Measurements from ENCODE around the gene SDCCAG8. TPM values are rescaled to one million over a fixed set of nuclear protein-coding genes. Genes with fewer than 3 reads are reported as not detected.
A peak's percentile ranks its signal among the peaks of the same experiment; 100 is the strongest.

SDCCAG8 gene
- total and polyA plus RNA-seq, 2 of the 8 experiments (the other 6 are each of a cell fraction or from before 2014, with no cell fraction given) = 15.6 to 21.0 TPM

- Histone ChIP-seq H3K27me3 (replicated peaks in 1 of 4; ENCODE audit: control insufficient read depth in 3 of 4, extremely low read depth in 1 of 4, insufficient read depth in 3 of 4, low read length in 3 of 4) (no peaks in the 10 kb centered on the region), H2BK20ac (ENCODE audit: low read length) (no peak overlapping the region), H2BK120ac (replicated peaks; ENCODE audit: low read depth, low read length) (no peak overlapping the region), H4K91ac (replicated peaks; ENCODE audit: insufficient read length, low read length) (no peak overlapping the region), H3K4me3 (ENCODE audit: extremely low read depth in 1 of 4, insufficient read depth in 2 of 4, low read depth in 3 of 4, low read length in 4 of 4) (no peak overlapping the region), H3K23me2 (ENCODE audit: low read depth, low read length) (no peaks in the 10 kb centered on the region), H2BK15ac (ENCODE audit: low read length) (no peak overlapping the region), H4K8ac (ENCODE audit: extremely low read depth, insufficient read depth, low read length) (no peak overlapping the region), H4K20me1 (replicated peaks in 1 of 2; ENCODE audit: control insufficient read depth in 1 of 2, insufficient read depth in 2 of 2, low read length in 2 of 2) (no peaks in the 10 kb centered on the region), H3K18ac (ENCODE audit: extremely low read depth, low read length) (no peak overlapping the region), H3K79me2 (ENCODE audit: control insufficient read depth in 1 of 2, insufficient read depth in 2 of 2, low read length in 2 of 2) (no peaks in the 10 kb centered on the region), H2BK12ac (ENCODE audit: low read depth, low read length) (no peak overlapping the region), H3K4me2 (ENCODE audit: insufficient read depth in 1 of 2, low read depth in 2 of 2, low read length in 2 of 2) (no peak overlapping the region), H2BK5ac (ENCODE audit: low read depth, low read length) (no peak overlapping the region), H3K79me1 (ENCODE audit: low read depth, low read length) (no peaks in the 10 kb centered on the region), H3K27ac (ENCODE audit: low read depth, low read length) (no peak overlapping the region), H4K5ac (ENCODE audit: insufficient read length, low read depth, low read length) (no peak overlapping the region), H3K36me3 (ENCODE audit: control insufficient read depth in 2 of 4, insufficient read depth in 4 of 4, low read length in 3 of 4) (no peaks in the 10 kb centered on the region), H2AFZ (ENCODE audit: low read length) (no peak overlapping the region), H2AK5ac (ENCODE audit: low read depth, low read length) (no peak overlapping the region), H3K4me1 (replicated peaks in 1 of 4; ENCODE audit: control insufficient read depth in 3 of 4, insufficient read depth in 4 of 4, low read length in 3 of 4) (no peaks in the 10 kb centered on the region), H3K14ac (ENCODE audit: insufficient read length) (no peak overlapping the region), H3K4ac (replicated peaks; ENCODE audit: insufficient read length, low read depth, low read length) (no peak overlapping the region), H3K9me3 (ENCODE audit: insufficient read depth in 2 of 2, low read depth in 1 of 2, low read length in 1 of 2) (0 out of 4 replicates have a peak, but pooled peaks cover 0 to 4% of the 10 kb centered on the region in 2 experiments), H3K9ac (replicated peaks in 1 of 4; ENCODE audit: extremely low read depth in 1 of 4, low read depth in 3 of 4, low read length in 3 of 4) (no peak overlapping the region), H3K23ac (ENCODE audit: insufficient read length) (no peak overlapping the region), H3K56ac (replicated peaks; ENCODE audit: insufficient read length, low read depth, low read length) (no peak overlapping the region)
- FAIRE-seq (no peak), DNase-seq (ENCODE audit: low read depth in 1 of 2, low spot score in 2 of 2) (no peak)
- POLR2A ChIA-PET (ENCODE audit: partially characterized antibody) = no interaction called here
- WGBS, 2 experiments (ENCODE audit: extremely low coverage in 1 of 2, insufficient coverage in 1 of 2, insufficient read length in 1 of 2, insufficient replicate concordance in 2 of 2, low coverage in 1 of 2, low lambda C conversion rate in 2 of 2, missing lambda C conversion rate in 1 of 2) = 91% methylated on average over 4 of the region's 4 CpGs; no CpG with 5 or more reads in 1 of the 2 experiments
- CTCF ChIA-PET (ENCODE audit: partially characterized antibody) = no interaction called here
- TF ChIP-seq CHD2 (IDR thresholded peaks at IDR 0.05; ENCODE audit: low read length) (no peak), SP4 (IDR thresholded peaks at IDR 0.05; ENCODE audit: low read length) (no peak), CEBPB (IDR thresholded peaks at IDR 0.05; ENCODE audit: low read depth, low read length) (peak; percentile 65; the same call in 1 of the 2 replicates), POU5F1 (IDR thresholded peaks at IDR 0.05; ENCODE audit: low read depth, low read length) (no peak)
These were observed 273.7 kb downstream of the SDCCAG8 start for GRCh38 chr1:243529512-243529911.

Data from H1 (cell line).